Measurements from ENCODE around the gene ITLN1.
"Not testable (repeated sequence)": the region's sequence is repeated elsewhere in the genome, so short reads cannot be mapped to it uniquely, and the experiment has no call there.

The ITLN1 gene

GRCh38 chr1:160882582-160882981 lies 2.4 kb downstream of the ITLN1 start:
- DNase-seq: no peak

GRCh38 chr1:160881264-160881663 lies 3.7 kb downstream of the ITLN1 start:
- DNase-seq: not testable (repeated sequence)

- DNase-seq: no peak
These were observed 4.8 kb downstream of the ITLN1 start for GRCh38 chr1:160880216-160880615.

GRCh38 chr1:160879056-160879455 lies 5.9 kb downstream of the ITLN1 start:
- DNase-seq: no peak

GRCh38 chr1:160877221-160877620 lies 7.8 kb downstream of the ITLN1 start:
- no peak for DNase-seq

- no peak for DNase-seq
These were observed 8.7 kb downstream of the ITLN1 start for GRCh38 chr1:160876311-160876710.

GRCh38 chr1:160875591-160875990 lies 9.4 kb downstream of the ITLN1 start:
- DNase-seq: not testable (repeated sequence)

GRCh38 chr1:160874935-160875334 lies 10.0 kb downstream of the ITLN1 start:
- DNase-seq: no peak

- DNase-seq: no peak
These were observed 16.8 kb downstream of the ITLN1 start for GRCh38 chr1:160868141-160868540.

- not testable (repeated sequence) for DNase-seq
These were observed 17.3 kb downstream of the ITLN1 start for GRCh38 chr1:160867651-160868050.

- DNase-seq: no peak
These were observed 18.2 kb downstream of the ITLN1 start for GRCh38 chr1:160866695-160867260.

GRCh38 chr1:160866001-160866694 lies 18.8 kb downstream of the ITLN1 start:
- DNase-seq: no peak

GRCh38 chr1:160865337-160865736 lies 19.6 kb downstream of the ITLN1 start:
- no peak for DNase-seq

- DNase-seq: no peak
These were observed 20.8 kb downstream of the ITLN1 start for GRCh38 chr1:160864173-160864572.

GRCh38 chr1:160863774-160864131 lies 21.2 kb downstream of the ITLN1 start:
- no peak for DNase-seq

- no peak for DNase-seq
These were observed 21.8 kb downstream of the ITLN1 start for GRCh38 chr1:160863061-160863773.

- DNase-seq: peak; percentile 36
These were observed 22.5 kb downstream of the ITLN1 start, which contains the start of gene CD244 for GRCh38 chr1:160862203-160863060. Gene CD244 (minus strand): TSS chr1:160862887. CDS start chr1:160862677, 210 bp downstream.

GRCh38 chr1:160860840-160861505 lies 24.0 kb downstream of the ITLN1 start:
- no peak for DNase-seq

- no peak for DNase-seq
These were observed 25.8 kb downstream of the ITLN1 start for GRCh38 chr1:160859166-160859565.

GRCh38 chr1:160858507-160858906 lies 26.5 kb downstream of the ITLN1 start:
- DNase-seq: no peak

- no peak for DNase-seq
These were observed 26.9 kb downstream of the ITLN1 start for GRCh38 chr1:160858097-160858496.

- no peak for DNase-seq
These were observed 29.6 kb downstream of the ITLN1 start for GRCh38 chr1:160855181-160855981.
